SK-N-SH (cell line): Measurements from ENCODE around the gene NCAPH2. TPM values are rescaled to one million over a fixed set of nuclear protein-coding genes. Genes with fewer than 3 reads are reported as not detected.

Experiments
- CTCF ChIA-PET: fragments of 300-600, 350-600 bp; formaldehyde crosslinking; extraction: SDS; loops from one replicate; lab custom pipeline; 2021; lab: Yijun Ruan, JAX
- POLR2A ChIA-PET: fragments of 350-600 bp; sonication (Branson Sonifier 250); formaldehyde crosslinking; extraction: SDS; loops from one replicate; lab custom pipeline; 2020; ENCODE audit warnings: antibody characterized with exemption, inconsistent platforms; lab: Yijun Ruan, JAX
- DNase-seq: peaks from one replicate; pipeline ENCODE4 v3.0.0; 2012
- H2AFZ ChIP-seq: fragments of 200-600 bp; sonication (generic); 2 replicates; pipeline ENCODE4 v1.8.1; 2016; ENCODE audit warnings: antibody characterized with exemption, mild to moderate bottlenecking, low read depth
- H3F3A ChIP-seq: fragments of 200-600 bp; sonication (generic); replicated peaks from 2 replicates; pipeline ENCODE3; 2016; ENCODE audit warnings: antibody characterized with exemption, mild to moderate bottlenecking; ENCODE audit not compliant: insufficient read depth
- H3K27ac ChIP-seq, 2 experiments: fragments of 200-500 bp in 1 of 2; fragments of 200-600 bp in 1 of 2; sonication (Bioruptor generic) in 1 of 2; sonication (generic), shearing (Covaris generic) in 1 of 2; 2 replicates each; pipeline versions ENCODE4 v1.5.1 to v1.6.1; 2014 to 2016; ENCODE audit warnings: low read depth in 2 of 2, inconsistent platforms in 1 of 2, low read length in 1 of 2, mild to moderate bottlenecking in 1 of 2, mixed read lengths in 1 of 2
- H3K27me3 ChIP-seq: fragments of 200-600 bp; sonication (generic), shearing (Covaris generic); 2 replicates; pipeline ENCODE4 v1.6.1; 2016; ENCODE audit warnings: mixed run types; ENCODE audit not compliant: insufficient read depth
- H3K36me3 ChIP-seq, 2 experiments: fragments of 200-500 bp in 1 of 2; fragments of 200-600 bp in 1 of 2; sonication (Bioruptor generic) in 1 of 2; sonication (generic) in 1 of 2; replicated peaks in 1 of 2; 2 replicates each; pipeline versions ENCODE3 to v1.5.1; 2014 to 2016; ENCODE audit warnings: low read length in 1 of 2, mild to moderate bottlenecking in 1 of 2; ENCODE audit not compliant: insufficient read depth in 2 of 2, control insufficient read depth in 1 of 2
- H3K4me1 ChIP-seq, 2 experiments: fragments of 200-500 bp in 1 of 2; fragments of 200-600 bp in 1 of 2; sonication (Bioruptor generic) in 1 of 2; sonication (generic), shearing (Covaris generic) in 1 of 2; 2 replicates each; pipeline versions ENCODE4 v1.5.1 to v1.6.1; 2014 to 2016; ENCODE audit warnings: low read depth in 1 of 2, low read length in 1 of 2, mixed run types in 1 of 2; ENCODE audit not compliant: insufficient read depth in 2 of 2, control insufficient read depth in 1 of 2
- H3K4me2 ChIP-seq: fragments of 200-600 bp; sonication (generic), shearing (Covaris generic); 2 replicates; pipeline ENCODE4 v1.6.1; 2017; ENCODE audit warnings: mixed run types
- H3K4me3 ChIP-seq, 2 experiments: fragments of 200-500 bp in 1 of 2; fragments of 200-600 bp in 1 of 2; sonication (Bioruptor generic) in 1 of 2; sonication (generic), shearing (Covaris generic) in 1 of 2; 2 replicates each; pipeline versions ENCODE4 v1.5.1 to v1.8.1; 2014 to 2016; ENCODE audit warnings: low read depth in 2 of 2, inconsistent platforms in 1 of 2, low read length in 1 of 2, mild to moderate bottlenecking in 1 of 2, mixed read lengths in 1 of 2, moderate library complexity in 1 of 2
- H3K79me2 ChIP-seq: fragments of 200-600 bp; sonication (generic); 2 replicates; pipeline ENCODE4 v1.8.1; 2017; ENCODE audit warnings: mild to moderate bottlenecking; ENCODE audit not compliant: insufficient read depth
- H3K9ac ChIP-seq: fragments of 200-600 bp; sonication (generic); 2 replicates; pipeline ENCODE4 v1.6.1; 2017; ENCODE audit warnings: mixed run types
- H3K9me2 ChIP-seq: fragments of 200-600 bp; sonication (generic); 2 replicates; pipeline ENCODE4 v1.6.1; 2017; ENCODE audit warnings: mixed run types
- H3K9me3 ChIP-seq: fragments of 200-600 bp; sonication (generic); 2 replicates; pipeline ENCODE4 v1.6.1; 2017; ENCODE audit warnings: mixed run types, mild to moderate bottlenecking, moderate library complexity
- H4K20me1 ChIP-seq: fragments of 200-600 bp; sonication (generic); 2 replicates; pipeline ENCODE4 v1.6.1; 2017; ENCODE audit warnings: mild to moderate bottlenecking, mixed run types; ENCODE audit not compliant: insufficient read depth
- CTCF ChIP-seq: fragments of 200-600 bp; sonication (generic); IDR thresholded peaks from 2 replicates; pipeline ENCODE4 v1.6.1; 2017; ENCODE audit warnings: antibody characterized with exemption, mild to moderate bottlenecking, moderate library complexity
- FOXM1 ChIP-seq: IDR thresholded peaks from 2 replicates; pipeline ENCODE4 v1.4.0; 2012; ENCODE audit warnings: low read depth, mild to moderate bottlenecking
- GABPA ChIP-seq: IDR thresholded peaks from 2 replicates; pipeline ENCODE4 v1.4.0; 2012; ENCODE audit warnings: low read depth, mild to moderate bottlenecking
- MXI1 ChIP-seq: IDR thresholded peaks from 2 replicates; pipeline ENCODE4 v1.6.1; 2012; ENCODE audit warnings: mild to moderate bottlenecking, low read depth, low read length, improper control_type of control experiment
- NFIC ChIP-seq: IDR thresholded peaks from 2 replicates; pipeline ENCODE4 v1.4.0; 2012; ENCODE audit warnings: borderline replicate concordance
- PBX3 ChIP-seq: IDR thresholded peaks from 2 replicates; pipeline ENCODE4; 2012
- POLR2AphosphoS5 ChIP-seq: IDR thresholded peaks from 2 replicates; pipeline ENCODE4 v1.6.1; 2012; ENCODE audit warnings: low read depth, low read length
- SMC3 ChIP-seq: IDR thresholded peaks from 2 replicates; pipeline ENCODE4 v1.6.1; 2012; ENCODE audit warnings: low read depth, low read length, improper control_type of control experiment
- TAF1 ChIP-seq: IDR thresholded peaks from 2 replicates; pipeline ENCODE4 v1.6.1; 2012; ENCODE audit warnings: low read depth, mild to moderate bottlenecking, low read length, moderate library complexity, borderline replicate concordance
- YY1 ChIP-seq: IDR thresholded peaks from 2 replicates; pipeline ENCODE4 v1.4.0; 2012; ENCODE audit warnings: low read depth, mild to moderate bottlenecking
- WGBS: methylation state at CpG from one replicate; pipeline ENCODE4 v1.1.6; 2017; ENCODE audit warnings: low lambda C conversion rate; 5-methylcytosine and 5-hydroxymethylcytosine counted together
- polyA plus RNA-seq, 3 experiments: library from polyadenylated mRNA; depleted of rRNA; stranded (reverse); fragments of >200 nt; gene quantifications; 2 replicates each; pipeline ENCODE4 v1.2.3, GENCODE V29; 2012
- TF ChIP-seq, protein P1 (sequence below): fragments of 150-350 bp; IDR thresholded peaks from 2 replicates; pipeline ENCODE4 v1.6.1; 2016; ENCODE audit warnings: mild to moderate bottlenecking, low read depth, low read length

NCAPH2 gene
- polyA plus RNA-seq, 1 of the 3 experiments (the other 2 are of a cell fraction) = 22.4 TPM

- WGBS = 85% methylated on average over 15 of the region's 25 CpGs
- Histone ChIP-seq H3K79me2 (peaks cover 18% of the 10 kb centered on the region), H3K9me3 (no peaks in the 10 kb centered on the region), H4K20me1 (peaks cover 8% of the 10 kb centered on the region; the same call in 1 of the 2 replicates), H3K36me3 (peaks cover 7 to 35% of the 10 kb centered on the region in 2 experiments), H2AFZ (no peak overlapping the region), H3K4me3 (peak overlapping the region; percentile 80 to 81), H3K27ac (peak overlapping the region in 1 of 2 experiments; percentile 25; a peak in 1 of 4 replicates), H3K9me2 (no peaks in the 10 kb centered on the region), H3K27me3 (no peaks in the 10 kb centered on the region), H3K9ac (peak overlapping the region; percentile 80; the same call in 1 of the 2 replicates), H3F3A (peaks cover 19% of the 10 kb centered on the region), H3K4me1 (peaks cover 7 to 24% of the 10 kb centered on the region in 2 experiments; a peak in 2 of 4 replicates), H3K4me2 (peak overlapping the region; percentile 93)
- peak; percentile 52 for DNase-seq
- POLR2A ChIA-PET = interaction anchor here (0.9 to 2.9 kb wide), 8 partner anchors 8 to 58 kb away, joined by 3 to 12 read pairs (median 6); partner anchors contain the start of genes CHKB, KLHDC7B, LMF2 and NCAPH2
- CTCF ChIA-PET = interaction anchor here (0.7 to 3.4 kb wide), 7 partner anchors 8 to 58 kb away, joined by 3 to 53 read pairs (median 9); partner anchors contain the start of genes CHKB and SYCE3
- TF ChIP-seq NFIC (no peak), MXI1 (no peak), TAF1 (no peak), POLR2AphosphoS5 (no peak), SMC3 (no peak), YY1 (no peak), FOXM1 (no peak), GABPA (no peak), CTCF (no peak), PBX3 (no peak)
- TF ChIP-seq, protein P1, sequence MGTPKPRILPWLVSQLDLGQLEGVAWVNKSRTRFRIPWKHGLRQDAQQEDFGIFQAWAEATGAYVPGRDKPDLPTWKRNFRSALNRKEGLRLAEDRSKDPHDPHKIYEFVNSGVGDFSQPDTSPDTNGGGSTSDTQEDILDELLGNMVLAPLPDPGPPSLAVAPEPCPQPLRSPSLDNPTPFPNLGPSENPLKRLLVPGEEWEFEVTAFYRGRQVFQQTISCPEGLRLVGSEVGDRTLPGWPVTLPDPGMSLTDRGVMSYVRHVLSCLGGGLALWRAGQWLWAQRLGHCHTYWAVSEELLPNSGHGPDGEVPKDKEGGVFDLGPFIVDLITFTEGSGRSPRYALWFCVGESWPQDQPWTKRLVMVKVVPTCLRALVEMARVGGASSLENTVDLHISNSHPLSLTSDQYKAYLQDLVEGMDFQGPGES = no peak
Measured at GRCh38 chr22:50523806-50524675, 16.0 kb downstream of the NCAPH2 start.
